ACC112 (cell line): ENCODE measurements around the gene DDX56.
"Not testable (repeated sequence)": the region's sequence is repeated elsewhere in the genome, so short reads cannot be mapped to it uniquely, and the experiment has no call there.

Source experiments
- H2AFZ ChIP-seq: fragments of 200-600 bp; sonication (generic); one replicate; pipeline ENCODE4 v1.6.0; 2017; ENCODE audit warnings: antibody characterized with exemption, low read length; ENCODE audit not compliant: unreplicated experiment
- H3K27ac ChIP-seq: fragments of 200-600 bp; sonication (generic); 2 replicates; pipeline ENCODE4 v1.5.1; 2014; ENCODE audit warnings: low read depth, mild to moderate bottlenecking, antibody characterized with exemption, low read length, moderate library complexity
- H3K27me3 ChIP-seq: fragments of 200-600 bp; sonication (generic); 2 replicates; pipeline ENCODE4 v1.6.1; 2014; ENCODE audit warnings: mild to moderate bottlenecking, antibody characterized with exemption, low read length, moderate library complexity, mixed read lengths; ENCODE audit not compliant: insufficient read depth
- H3K36me3 ChIP-seq: fragments of 200-600 bp; sonication (generic); 2 replicates; pipeline ENCODE4 v1.6.1; 2016; ENCODE audit warnings: mild to moderate bottlenecking, antibody characterized with exemption, low read length, moderate library complexity, mixed read lengths; ENCODE audit not compliant: insufficient read depth
- H3K4me1 ChIP-seq: fragments of 200-600 bp; sonication (generic); one replicate; pipeline ENCODE4 v1.6.1; 2016; ENCODE audit warnings: low read length, mixed read lengths; ENCODE audit not compliant: insufficient read depth, unreplicated experiment, control insufficient read depth
- H3K4me3 ChIP-seq: fragments of 200-600 bp; sonication (generic); 2 replicates; pipeline ENCODE4 v1.5.1; 2014; ENCODE audit warnings: mild to moderate bottlenecking, low read depth, low read length
- H3K79me2 ChIP-seq: fragments of 200-600 bp; sonication (generic); one replicate; pipeline ENCODE4 v1.6.0; 2016; ENCODE audit warnings: low read length; ENCODE audit not compliant: control insufficient read depth, unreplicated experiment, insufficient read depth

DDX56 gene

GRCh38 chr7:44572771-44573170, 937 bp downstream of the DDX56 start:
- Histone ChIP-seq H3K27me3 (no peaks in the 10 kb centered on the region), H3K27ac (peak overlapping the region; percentile 38; the same call in 1 of the 2 replicates), H3K4me3 (peak overlapping the region; percentile 95), H2AFZ (no peak overlapping the region), H3K79me2 (peaks cover 35% of the 10 kb centered on the region), H3K4me1 (peaks cover 17% of the 10 kb centered on the region), H3K36me3 (peaks cover 38% of the 10 kb centered on the region)

GRCh38 chr7:44569959-44570358, 3.7 kb downstream of the DDX56 start:
- Histone ChIP-seq H3K79me2 (peaks cover 33% of the 10 kb centered on the region), H2AFZ (no peak overlapping the region), H3K27ac (no peak overlapping the region), H3K36me3 (peaks cover 42% of the 10 kb centered on the region), H3K27me3 (no peaks in the 10 kb centered on the region), H3K4me1 (peaks cover 14% of the 10 kb centered on the region), H3K4me3 (no peak overlapping the region)

- no peak overlapping the region for H3K4me3 ChIP-seq
- peaks cover 10% of the 10 kb centered on the region for H3K4me1 ChIP-seq
- peaks cover 25% of the 10 kb centered on the region for H3K79me2 ChIP-seq
- no peak overlapping the region for H2AFZ ChIP-seq
- H3K27ac ChIP-seq, result no peak overlapping the region
- H3K36me3 ChIP-seq, result peaks cover 42% of the 10 kb centered on the region
- no peaks in the 10 kb centered on the region for H3K27me3 ChIP-seq
Observed at GRCh38 chr7:44568771-44569560, 4.7 kb downstream of the DDX56 start.

GRCh38 chr7:44567884-44568283, 5.8 kb downstream of the DDX56 start:
- Histone ChIP-seq H3K27ac (no peak overlapping the region), H2AFZ (no peak overlapping the region), H3K79me2 (peaks cover 17% of the 10 kb centered on the region), H3K36me3 (peaks cover 46% of the 10 kb centered on the region), H3K27me3 (no peaks in the 10 kb centered on the region), H3K4me3 (no peak overlapping the region), H3K4me1 (peaks cover 10% of the 10 kb centered on the region)

- Histone ChIP-seq H3K4me3 (no peak overlapping the region), H3K36me3 (peaks cover 38% of the 10 kb centered on the region), H3K27ac (no peak overlapping the region), H2AFZ (no peak overlapping the region), H3K79me2 (peaks cover 5% of the 10 kb centered on the region), H3K27me3 (no peaks in the 10 kb centered on the region), H3K4me1 (peaks cover 8% of the 10 kb centered on the region)
Observed at GRCh38 chr7:44566680-44567079, 7.0 kb downstream of the DDX56 start.

- no peaks in the 10 kb centered on the region for H3K27me3 ChIP-seq
- peaks cover 8% of the 10 kb centered on the region for H3K4me1 ChIP-seq
- no peak overlapping the region for H3K4me3 ChIP-seq
- H2AFZ ChIP-seq, result no peak overlapping the region
- peaks cover 32% of the 10 kb centered on the region for H3K36me3 ChIP-seq
- H3K27ac ChIP-seq, result no peak overlapping the region
- no peaks in the 10 kb centered on the region for H3K79me2 ChIP-seq
Observed at GRCh38 chr7:44565795-44566559, 7.7 kb downstream of the DDX56 start.

GRCh38 chr7:44565097-44565794, 8.5 kb downstream of the DDX56 start:
- Histone ChIP-seq H3K36me3 (peaks cover 32% of the 10 kb centered on the region), H3K27me3 (no peaks in the 10 kb centered on the region), H3K79me2 (no peaks in the 10 kb centered on the region), H3K4me1 (peaks cover 8% of the 10 kb centered on the region), H3K4me3 (no peak overlapping the region), H2AFZ (no peak overlapping the region), H3K27ac (no peak overlapping the region)

- H3K4me1 ChIP-seq, result peaks cover 8% of the 10 kb centered on the region
- no peak overlapping the region for H3K27ac ChIP-seq
- H3K79me2 ChIP-seq, result no peaks in the 10 kb centered on the region
- no peak overlapping the region for H2AFZ ChIP-seq
- no peaks in the 10 kb centered on the region for H3K27me3 ChIP-seq
- H3K4me3 ChIP-seq, result no peak overlapping the region
- peaks cover 26% of the 10 kb centered on the region for H3K36me3 ChIP-seq
Observed at GRCh38 chr7:44564606-44565005, 9.1 kb downstream of the DDX56 start.

GRCh38 chr7:44563171-44563679, 10.5 kb downstream of the DDX56 start:
- no peaks in the 10 kb centered on the region for H3K27me3 ChIP-seq
- peaks cover 8% of the 10 kb centered on the region for H3K4me1 ChIP-seq
- H3K79me2 ChIP-seq, result no peaks in the 10 kb centered on the region
- H3K4me3 ChIP-seq, result no peak overlapping the region
- peaks cover 12% of the 10 kb centered on the region for H3K36me3 ChIP-seq
- H3K27ac ChIP-seq, result no peak overlapping the region
- H2AFZ ChIP-seq, result no peak overlapping the region

GRCh38 chr7:44562622-44562962, 11.1 kb downstream of the DDX56 start:
- not testable (repeated sequence) for H3K27ac ChIP-seq, H3K4me1 ChIP-seq, H3K79me2 ChIP-seq, H3K36me3 ChIP-seq, H3K27me3 ChIP-seq, H3K4me3 ChIP-seq, H2AFZ ChIP-seq
